Mammary epithelial cell (primary cell): Measurements from ENCODE around the gene AKAP17A.

Experiments
- CTCF ChIP-seq, 2 donors: IDR thresholded peaks in 1 of 2; conservative IDR thresholded peaks in 1 of 2; 2 replicates each; pipeline ENCODE4 v1.5.1; 2011 to 2012; ENCODE audit warnings: inconsistent platforms in 2 of 2, low read length in 2 of 2, mild to moderate bottlenecking in 2 of 2, control low read depth in 1 of 2, low read depth in 1 of 2; ENCODE audit not compliant: insufficient read depth in 1 of 2; ENCODE audit errors: extremely low read depth in 1 of 2
- EZH2 ChIP-seq: IDR thresholded peaks from 2 replicates; pipeline ENCODE4 v1.6.1; 2012; ENCODE audit warnings: low read length, inconsistent platforms, borderline replicate concordance

GRCh38 chrX:1561164-1561563 lies 30.2 kb upstream of the AKAP17A start:
- TF ChIP-seq CTCF (conservative IDR thresholded peaks at IDR 0.05 in 1 of 2, IDR thresholded peaks at IDR 0.05 in 1 of 2; ENCODE audit: extremely low read depth in 1 of 2, insufficient read depth in 1 of 2, low read depth in 1 of 2, low read length in 2 of 2): no peak
- TF ChIP-seq EZH2: no peak
